ENCODE data around the gene ADD1.

ADD1 gene

DNA sequence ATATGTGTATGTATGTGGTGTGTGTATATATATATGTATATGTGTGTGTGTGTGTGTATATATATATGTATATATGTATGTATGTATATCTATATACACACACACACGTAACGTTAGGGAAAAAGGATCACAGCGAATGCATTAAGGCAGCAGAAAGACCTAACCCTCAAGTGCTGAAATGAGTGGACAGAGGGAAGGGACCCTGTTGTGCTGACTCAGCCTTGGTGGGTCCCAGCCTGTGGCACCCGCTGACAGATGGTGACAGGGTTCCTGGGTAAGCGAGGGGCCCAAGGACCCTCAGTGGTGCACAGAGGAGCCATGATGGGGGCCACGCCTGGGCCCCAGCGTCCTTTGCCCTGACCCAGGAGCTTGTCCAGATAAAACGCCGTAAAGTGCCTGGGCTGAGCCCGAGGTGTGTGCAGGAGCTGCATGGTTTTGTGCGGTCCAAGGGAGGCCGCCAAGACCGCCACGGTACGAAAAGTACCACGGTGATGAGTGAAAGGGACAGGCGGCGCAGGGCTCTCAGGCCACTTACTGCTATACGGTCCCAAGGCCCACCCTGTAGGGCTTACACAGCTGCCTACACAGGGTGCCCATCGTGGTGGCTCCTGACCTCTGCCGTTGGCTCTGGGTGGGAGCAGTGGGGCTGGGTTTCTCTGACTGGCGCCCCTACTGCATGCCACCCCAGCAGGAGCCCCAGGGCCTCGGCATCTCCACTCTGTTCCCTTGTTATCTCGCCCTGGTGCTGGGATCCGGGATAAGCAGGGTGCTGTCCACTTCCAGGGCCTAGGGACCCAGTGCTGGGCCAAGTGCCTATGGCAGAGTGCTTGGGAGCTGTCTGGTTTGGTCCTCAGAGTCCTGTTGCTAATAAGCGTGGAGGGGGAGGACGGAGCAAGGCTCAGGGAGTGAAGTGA lies 40.8 kb upstream of the ADD1 start:
- DNase-seq (ENCODE audit: low read depth, low spot score) = no peak
- Histone ChIP-seq H3K36me3 (ENCODE audit: insufficient read depth, insufficient read length, low read length) (no peaks in the 10 kb centered on the region), H3K4me1 (ENCODE audit: insufficient read depth, insufficient read length) (peaks cover 40% of the 10 kb centered on the region), H3K9ac (ENCODE audit: insufficient read length, low read depth) (peak overlapping the region; percentile 32), H3K27me3 (ENCODE audit: insufficient read depth, insufficient read length) (no peaks in the 10 kb centered on the region), H3K4me3 (ENCODE audit: insufficient read length, low read depth) (no peak overlapping the region), H3K9me3 (ENCODE audit: insufficient read depth, low read length) (no peaks in the 10 kb centered on the region)
- TF ChIP-seq ZNF274 (IDR thresholded peaks at IDR 0.05; ENCODE audit: low read depth, low read length) (no peak), SUZ12 (IDR thresholded peaks at IDR 0.05; ENCODE audit: extremely low read depth, insufficient read depth, insufficient read length) (no peak), YY1 (IDR thresholded peaks at IDR 0.05; ENCODE audit: insufficient read depth, insufficient read length) (no peak)

- Histone ChIP-seq H3K9ac (ENCODE audit: insufficient read length, low read depth) (no peak overlapping the region), H3K9me3 (ENCODE audit: insufficient read depth, low read length) (no peaks in the 10 kb centered on the region), H3K27me3 (ENCODE audit: insufficient read depth, insufficient read length) (no peaks in the 10 kb centered on the region), H3K36me3 (ENCODE audit: insufficient read depth, insufficient read length, low read length) (no peaks in the 10 kb centered on the region), H3K4me3 (ENCODE audit: insufficient read length, low read depth) (no peak overlapping the region), H3K4me1 (ENCODE audit: insufficient read depth, insufficient read length) (peaks cover 34% of the 10 kb centered on the region)
- TF ChIP-seq ZNF274 (IDR thresholded peaks at IDR 0.05; ENCODE audit: low read depth, low read length) (no peak), SUZ12 (IDR thresholded peaks at IDR 0.05; ENCODE audit: extremely low read depth, insufficient read depth, insufficient read length) (no peak), YY1 (IDR thresholded peaks at IDR 0.05; ENCODE audit: insufficient read depth, insufficient read length) (no peak)
- no peak for DNase-seq (ENCODE audit: low read depth, low spot score)
Observed at GRCh38 chr4:2803624-2804448, 39.8 kb upstream of the ADD1 start.

GRCh38 chr4:2804449-2804972 lies 39.1 kb upstream of the ADD1 start:
- TF ChIP-seq ZNF274 (IDR thresholded peaks at IDR 0.05; ENCODE audit: low read depth, low read length) = no peak
- TF ChIP-seq YY1 (IDR thresholded peaks at IDR 0.05; ENCODE audit: insufficient read depth, insufficient read length) = no peak
- no peak for TF ChIP-seq SUZ12 (IDR thresholded peaks at IDR 0.05; ENCODE audit: extremely low read depth, insufficient read depth, insufficient read length)
- Histone ChIP-seq H3K27me3 (ENCODE audit: insufficient read depth, insufficient read length) (no peaks in the 10 kb centered on the region), H3K4me3 (ENCODE audit: insufficient read length, low read depth) (no peak overlapping the region), H3K4me1 (ENCODE audit: insufficient read depth, insufficient read length) (peaks cover 30% of the 10 kb centered on the region), H3K36me3 (ENCODE audit: insufficient read depth, insufficient read length, low read length) (no peaks in the 10 kb centered on the region), H3K9me3 (ENCODE audit: insufficient read depth, low read length) (no peaks in the 10 kb centered on the region), H3K9ac (ENCODE audit: insufficient read length, low read depth) (no peak overlapping the region)
- no peak for DNase-seq (ENCODE audit: low read depth, low spot score)

DNA sequence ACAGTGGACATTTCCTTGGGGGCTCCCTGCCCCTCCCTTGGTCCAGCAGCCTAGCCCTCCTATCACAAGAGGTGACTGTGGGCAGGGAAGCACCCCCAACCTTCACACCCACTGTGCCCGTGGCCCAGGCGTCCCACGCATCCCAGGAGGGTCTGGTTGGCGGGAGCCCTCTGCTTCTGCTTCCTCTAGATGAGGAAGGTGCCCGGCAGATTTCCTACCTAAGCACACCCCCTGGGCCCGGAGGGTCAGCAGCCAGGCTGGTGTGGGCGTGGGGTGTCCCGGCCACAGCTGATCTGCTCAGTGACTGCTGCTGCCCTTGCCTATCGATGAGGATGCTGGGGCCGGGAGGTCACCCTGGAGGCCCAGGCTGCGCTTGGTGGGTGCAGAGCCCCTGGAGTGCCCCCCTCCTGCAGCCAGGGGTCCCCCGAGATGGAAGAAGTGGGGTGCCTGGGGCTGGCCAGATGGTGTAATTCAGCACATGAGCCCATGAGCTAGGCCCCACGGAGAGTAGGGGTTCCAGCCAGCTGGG lies 38.6 kb upstream of the ADD1 start:
- no peaks in the 10 kb centered on the region for H3K9me3 ChIP-seq (ENCODE audit: insufficient read depth, low read length)
- no peaks in the 10 kb centered on the region for H3K27me3 ChIP-seq (ENCODE audit: insufficient read depth, insufficient read length)
- DNase-seq (ENCODE audit: low read depth, low spot score) = no peak
- H3K4me1 ChIP-seq (ENCODE audit: insufficient read depth, insufficient read length) = peaks cover 28% of the 10 kb centered on the region
- no peak overlapping the region for H3K4me3 ChIP-seq (ENCODE audit: insufficient read length, low read depth)
- H3K9ac ChIP-seq (ENCODE audit: insufficient read length, low read depth) = no peak overlapping the region
- H3K36me3 ChIP-seq (ENCODE audit: insufficient read depth, insufficient read length, low read length) = no peaks in the 10 kb centered on the region
- TF ChIP-seq SUZ12 (IDR thresholded peaks at IDR 0.05; ENCODE audit: extremely low read depth, insufficient read depth, insufficient read length) (no peak), YY1 (IDR thresholded peaks at IDR 0.05; ENCODE audit: insufficient read depth, insufficient read length) (no peak), ZNF274 (IDR thresholded peaks at IDR 0.05; ENCODE audit: low read depth, low read length) (no peak)

- Histone ChIP-seq H3K4me3 (ENCODE audit: insufficient read length, low read depth) (no peak overlapping the region), H3K9ac (ENCODE audit: insufficient read length, low read depth) (peak overlapping the region; percentile 50), H3K27me3 (ENCODE audit: insufficient read depth, insufficient read length) (no peaks in the 10 kb centered on the region), H3K36me3 (ENCODE audit: insufficient read depth, insufficient read length, low read length) (no peaks in the 10 kb centered on the region), H3K4me1 (ENCODE audit: insufficient read depth, insufficient read length) (peaks cover 24% of the 10 kb centered on the region), H3K9me3 (ENCODE audit: insufficient read depth, low read length) (no peaks in the 10 kb centered on the region)
- no peak for TF ChIP-seq ZNF274 (IDR thresholded peaks at IDR 0.05; ENCODE audit: low read depth, low read length)
- no peak for TF ChIP-seq SUZ12 (IDR thresholded peaks at IDR 0.05; ENCODE audit: extremely low read depth, insufficient read depth, insufficient read length)
- TF ChIP-seq YY1 (IDR thresholded peaks at IDR 0.05; ENCODE audit: insufficient read depth, insufficient read length) = no peak
- no peak for DNase-seq (ENCODE audit: low read depth, low spot score)
Observed at GRCh38 chr4:2805712-2806389, 37.8 kb upstream of the ADD1 start.

GRCh38 chr4:2806390-2807355 lies 37.0 kb upstream of the ADD1 start:
- TF ChIP-seq YY1 (IDR thresholded peaks at IDR 0.05; ENCODE audit: insufficient read depth, insufficient read length) = no peak
- Histone ChIP-seq H3K27me3 (ENCODE audit: insufficient read depth, insufficient read length) (no peaks in the 10 kb centered on the region), H3K9me3 (ENCODE audit: insufficient read depth, low read length) (no peaks in the 10 kb centered on the region), H3K4me3 (ENCODE audit: insufficient read length, low read depth) (no peak overlapping the region), H3K36me3 (ENCODE audit: insufficient read depth, insufficient read length, low read length) (no peaks in the 10 kb centered on the region), H3K9ac (ENCODE audit: insufficient read length, low read depth) (peak overlapping the region; percentile 50), H3K4me1 (ENCODE audit: insufficient read depth, insufficient read length) (peaks cover 26% of the 10 kb centered on the region)
- DNase-seq (ENCODE audit: low read depth, low spot score) = no peak

Data from NT2/D1 (cell line).